GM13977 (cell line): ENCODE data around the gene MAGI1.

ENCODE experiments used
- DNase-seq: peaks from one replicate; pipeline ENCODE4 v3.0.0; 2012; ENCODE audit warnings: low spot score
- CTCF ChIP-seq: IDR thresholded peaks from 2 replicates; pipeline ENCODE4 v1.5.1; 2012; ENCODE audit warnings: mild to moderate bottlenecking, control low read depth; ENCODE audit not compliant: insufficient read depth; ENCODE audit errors: extremely low read depth, missing control alignments
- in situ Hi-C: fragments of 300-500 bp; cut with MboI; formaldehyde crosslinking; loops from one replicate; pipeline ENCODE4 v1.12.0; 2022; ENCODE audit warnings: low sequenced_read_pairs, low pct_unique_long_range_greater_than_20kb, mixed read lengths, inconsistent platforms; ENCODE audit not compliant: unreplicated experiment

Gene MAGI1

DNA sequence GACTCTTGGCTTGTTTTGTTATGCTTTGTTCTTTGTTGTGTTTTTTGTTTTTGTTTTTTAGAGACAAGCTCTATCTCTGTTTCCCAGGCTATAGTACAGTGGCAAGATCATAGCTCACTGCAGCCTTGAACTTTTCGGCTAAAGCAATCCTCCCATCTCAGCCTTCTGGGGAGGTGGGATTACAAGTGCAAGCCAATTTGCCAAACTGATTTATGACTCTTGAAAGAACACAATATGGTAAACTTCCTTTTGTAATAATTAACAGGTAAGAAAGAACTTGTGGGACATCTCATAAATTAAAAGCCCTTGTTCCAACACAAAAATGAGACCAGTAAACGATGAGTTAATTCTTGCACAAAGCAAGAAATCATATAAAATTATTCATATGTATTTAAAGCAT, 476.3 kb downstream of the MAGI1 start:
- in situ Hi-C loops: no loop called here
- no peak for TF ChIP-seq CTCF
- DNase-seq: no peak

DNA sequence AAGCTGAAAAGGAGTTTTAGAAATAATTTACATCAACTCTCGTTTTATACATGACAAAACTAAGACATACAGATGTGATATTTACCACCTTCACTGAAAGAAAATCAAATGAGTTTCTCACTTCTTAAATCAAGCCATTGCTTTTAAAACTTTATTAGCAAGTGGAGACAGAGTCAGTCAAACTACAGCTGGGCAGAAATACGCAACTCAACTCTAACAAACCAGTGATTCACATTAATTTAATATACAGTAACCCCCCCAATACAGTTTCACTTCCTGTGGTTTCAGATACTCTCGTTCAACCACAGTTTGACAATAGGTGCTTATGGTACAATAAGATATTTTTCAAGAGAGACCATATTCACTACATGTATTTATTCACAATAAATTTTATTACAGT, 477.1 kb downstream of the MAGI1 start:
- in situ Hi-C loops: no loop called here
- DNase-seq: no peak

GRCh38 chr3:65560901-65561300, 477.8 kb downstream of the MAGI1 start:
- TF ChIP-seq CTCF: no peak
- in situ Hi-C loops: no loop called here

More for the DNA sequence above, 477.1 kb downstream of the MAGI1 start:
- TF ChIP-seq CTCF: no peak

GRCh38 chr3:65560133-65560532, 478.6 kb downstream of the MAGI1 start:
- TF ChIP-seq CTCF: no peak
- in situ Hi-C loops: no loop called here

More at GRCh38 chr3:65560901-65561300, 477.8 kb downstream of the MAGI1 start:
- DNase-seq: no peak

GRCh38 chr3:65559643-65560042, 479.1 kb downstream of the MAGI1 start:
- TF ChIP-seq CTCF: no peak
- DNase-seq: no peak
- in situ Hi-C loops: no loop called here

More at GRCh38 chr3:65560133-65560532, 478.6 kb downstream of the MAGI1 start:
- DNase-seq: no peak

- in situ Hi-C loops: no loop called here
- DNase-seq: no peak
- TF ChIP-seq CTCF: no peak
Observed at GRCh38 chr3:65558826-65559225, 479.9 kb downstream of the MAGI1 start.
